WTC11 (cell line): ENCODE results near the gene ZNF550. TPM values are rescaled to one million over a fixed set of nuclear protein-coding genes. Genes with fewer than 3 reads are reported as not detected.
A peak's percentile ranks its signal among the peaks of the same experiment; 100 is the strongest.
"Not testable (repeated sequence)": the region's sequence is repeated elsewhere in the genome, so short reads cannot be mapped to it uniquely, and the experiment has no call there.

Experiments
- ATAC-seq: fragments of 200-7000 bp; cut with Tn5 transposase; 2 replicates; pipeline ENCODE4 v1.10.0; 2021; ENCODE audit warnings: mild to moderate bottlenecking, moderate library complexity
- CTCF ChIA-PET: fragments of 300-600 bp; sonication (Branson Sonifier 250); formaldehyde crosslinking; loops from one replicate; lab custom pipeline; 2021; ENCODE audit warnings: antibody characterized with exemption; lab: Charles Lee
- POLR2A ChIA-PET: fragments of 350-600 bp; sonication (Branson Sonifier 250); formaldehyde crosslinking; loops from one replicate; lab custom pipeline; 2021; ENCODE audit warnings: antibody characterized with exemption; lab: Charles Lee
- DNase-seq: peaks from one replicate; pipeline ENCODE4 v3.0.0; 2021; ENCODE audit warnings: low spot score
- H3K27ac Mint-ChIP-seq: 2 replicates; pipeline ENCODE4 v1.8.0; 2021; ENCODE audit warnings: mixed read lengths
- H3K27me3 Mint-ChIP-seq: 2 replicates; pipeline ENCODE4 v1.8.0; 2021; ENCODE audit warnings: low read depth, mild to moderate bottlenecking, moderate library complexity, mixed read lengths
- H3K36me3 Mint-ChIP-seq: 2 replicates; pipeline ENCODE4 v1.8.0; 2021; ENCODE audit warnings: mixed read lengths
- H3K4me1 Mint-ChIP-seq: 2 replicates; pipeline ENCODE4 v1.8.0; 2022; ENCODE audit warnings: mixed read lengths
- H3K4me3 Mint-ChIP-seq: 2 replicates; pipeline ENCODE4 v1.8.0; 2021; ENCODE audit warnings: mild to moderate bottlenecking, moderate library complexity, mixed read lengths
- H3K9me3 Mint-ChIP-seq: 2 replicates; pipeline ENCODE4 v1.8.0; 2021; ENCODE audit warnings: mixed read lengths
- ATF1 ChIP-seq: sonication (generic); formaldehyde crosslinking; IDR thresholded peaks from 2 replicates; pipeline ENCODE4 v1.8.1; 2023; ENCODE audit warnings: mild to moderate bottlenecking, moderate library complexity, missing genetic modification reagents
- CREM ChIP-seq: sonication (generic); formaldehyde crosslinking; IDR thresholded peaks from 2 replicates; pipeline ENCODE4 v1.8.1; 2022; ENCODE audit warnings: mild to moderate bottlenecking, missing genetic modification reagents, moderate library complexity
- ELF4 ChIP-seq: sonication (generic); formaldehyde crosslinking; IDR thresholded peaks from 2 replicates; pipeline ENCODE4 v1.8.1; 2022; ENCODE audit warnings: low read depth, mild to moderate bottlenecking, moderate library complexity, missing genetic modification reagents
- ESRRA ChIP-seq: sonication (generic); formaldehyde crosslinking; IDR thresholded peaks from 2 replicates; pipeline ENCODE4 v1.8.1; 2022; ENCODE audit warnings: mild to moderate bottlenecking, missing genetic modification reagents, borderline replicate concordance
- FOXJ3 ChIP-seq: sonication (generic); formaldehyde crosslinking; IDR thresholded peaks from 2 replicates; pipeline ENCODE4 v1.9.0; 2021; ENCODE audit warnings: missing genetic modification reagents, mild to moderate bottlenecking, borderline replicate concordance
- FOXK1 ChIP-seq: sonication (generic); formaldehyde crosslinking; IDR thresholded peaks from 2 replicates; pipeline ENCODE4 v1.8.0; 2022; ENCODE audit warnings: mild to moderate bottlenecking, moderate library complexity, missing genetic modification reagents
- FOXP1 ChIP-seq: sonication (generic); formaldehyde crosslinking; IDR thresholded peaks from 2 replicates; pipeline ENCODE4 v1.8.0; 2022; ENCODE audit warnings: missing genetic modification reagents, mild to moderate bottlenecking, moderate library complexity, borderline replicate concordance
- IRF2 ChIP-seq: sonication (generic); formaldehyde crosslinking; IDR thresholded peaks from 2 replicates; pipeline ENCODE4 v1.8.0; 2022; ENCODE audit warnings: low read depth, missing genetic modification reagents, borderline replicate concordance
- JAZF1 ChIP-seq: fragments of 250-450 bp; sonication (Bioruptor Pico); IDR thresholded peaks from 2 replicates; pipeline ENCODE4 v1.9.0; 2021; ENCODE audit warnings: moderate library complexity, mild to moderate bottlenecking, inconsistent platforms
- KAT7 ChIP-seq: sonication (generic); formaldehyde crosslinking; IDR thresholded peaks from 2 replicates; pipeline ENCODE4 v1.8.1; 2023; ENCODE audit warnings: missing genetic modification reagents, mild to moderate bottlenecking, borderline replicate concordance
- NFE2L1 ChIP-seq: sonication (generic); formaldehyde crosslinking; IDR thresholded peaks from 2 replicates; pipeline ENCODE4 v1.8.1; 2023; ENCODE audit warnings: missing genetic modification reagents
- NFYB ChIP-seq: sonication (generic); formaldehyde crosslinking; conservative IDR thresholded peaks from 2 replicates; pipeline ENCODE4 v1.8.0; 2022; ENCODE audit warnings: low read depth, missing genetic modification reagents
- PRRX2 ChIP-seq: fragments of 250-450 bp; sonication (Bioruptor Pico); IDR thresholded peaks from 2 replicates; pipeline ENCODE4 v1.8.0; 2021; ENCODE audit warnings: mild to moderate bottlenecking
- RORB ChIP-seq: fragments of 250-450 bp; sonication (Bioruptor Pico); IDR thresholded peaks from 2 replicates; pipeline ENCODE4 v1.9.0; 2021; ENCODE audit warnings: mild to moderate bottlenecking
- SMAD3 ChIP-seq: sonication (generic); formaldehyde crosslinking; IDR thresholded peaks from 2 replicates; pipeline ENCODE4 v1.8.0; 2022; ENCODE audit warnings: missing genetic modification reagents, mild to moderate bottlenecking, borderline replicate concordance
- SP1 ChIP-seq: sonication (generic); formaldehyde crosslinking; conservative IDR thresholded peaks from 2 replicates; pipeline ENCODE4 v1.8.1; 2022; ENCODE audit warnings: missing genetic modification reagents
- TCF7 ChIP-seq: sonication (generic); formaldehyde crosslinking; IDR thresholded peaks from 2 replicates; pipeline ENCODE4 v1.8.0; 2022; ENCODE audit warnings: mild to moderate bottlenecking, low read depth, missing genetic modification reagents, moderate library complexity
- TEAD1 ChIP-seq: sonication (generic); formaldehyde crosslinking; IDR thresholded peaks from 2 replicates; pipeline ENCODE4 v1.8.0; 2022; ENCODE audit warnings: mild to moderate bottlenecking, missing genetic modification reagents
- ZNF219 ChIP-seq: sonication (generic); formaldehyde crosslinking; IDR thresholded peaks from 2 replicates; pipeline ENCODE4 v1.8.0; 2023; ENCODE audit warnings: missing genetic modification reagents, mild to moderate bottlenecking, borderline replicate concordance
- ZNF263 ChIP-seq: sonication (generic); formaldehyde crosslinking; IDR thresholded peaks from 2 replicates; pipeline ENCODE4 v1.8.1; 2022; ENCODE audit warnings: low read depth, mild to moderate bottlenecking, moderate library complexity, missing genetic modification reagents
- ZNF423 ChIP-seq: fragments of 250-450 bp; sonication (Bioruptor Pico); IDR thresholded peaks from 2 replicates; pipeline ENCODE4 v2.1.2; 2022; ENCODE audit warnings: mild to moderate bottlenecking, moderate library complexity
- total RNA-seq: library from RNA; stranded (reverse); gene quantifications from 3 replicates; pipeline ENCODE4 v1.2.3, GENCODE V29; 2021
- TF ChIP-seq, protein P1 (sequence below): fragments of 250-450 bp; sonication (Bioruptor Pico); IDR thresholded peaks from 2 replicates; pipeline ENCODE4 v1.9.0; 2021; ENCODE audit warnings: moderate library complexity, mild to moderate bottlenecking, inconsistent platforms, borderline replicate concordance
- TF ChIP-seq, protein P2 (sequence below): sonication (generic); formaldehyde crosslinking; IDR thresholded peaks from 2 replicates; pipeline ENCODE4 v1.8.1; 2022; ENCODE audit warnings: mild to moderate bottlenecking, missing genetic modification reagents, moderate library complexity, borderline replicate concordance
- TF ChIP-seq, protein P3 (sequence below): sonication (generic); formaldehyde crosslinking; IDR thresholded peaks from 2 replicates; pipeline ENCODE4 v1.8.1; 2022; ENCODE audit warnings: low read depth, missing genetic modification reagents, borderline replicate concordance
- TF ChIP-seq, protein P4 (sequence below): fragments of 250-450 bp; sonication (Bioruptor Pico); IDR thresholded peaks from 2 replicates; pipeline ENCODE4 v1.9.0; 2021; ENCODE audit warnings: mild to moderate bottlenecking, borderline replicate concordance

Gene ZNF550
- total RNA-seq, 1 experiment from 2014 or later: 17.5 TPM

DNA sequence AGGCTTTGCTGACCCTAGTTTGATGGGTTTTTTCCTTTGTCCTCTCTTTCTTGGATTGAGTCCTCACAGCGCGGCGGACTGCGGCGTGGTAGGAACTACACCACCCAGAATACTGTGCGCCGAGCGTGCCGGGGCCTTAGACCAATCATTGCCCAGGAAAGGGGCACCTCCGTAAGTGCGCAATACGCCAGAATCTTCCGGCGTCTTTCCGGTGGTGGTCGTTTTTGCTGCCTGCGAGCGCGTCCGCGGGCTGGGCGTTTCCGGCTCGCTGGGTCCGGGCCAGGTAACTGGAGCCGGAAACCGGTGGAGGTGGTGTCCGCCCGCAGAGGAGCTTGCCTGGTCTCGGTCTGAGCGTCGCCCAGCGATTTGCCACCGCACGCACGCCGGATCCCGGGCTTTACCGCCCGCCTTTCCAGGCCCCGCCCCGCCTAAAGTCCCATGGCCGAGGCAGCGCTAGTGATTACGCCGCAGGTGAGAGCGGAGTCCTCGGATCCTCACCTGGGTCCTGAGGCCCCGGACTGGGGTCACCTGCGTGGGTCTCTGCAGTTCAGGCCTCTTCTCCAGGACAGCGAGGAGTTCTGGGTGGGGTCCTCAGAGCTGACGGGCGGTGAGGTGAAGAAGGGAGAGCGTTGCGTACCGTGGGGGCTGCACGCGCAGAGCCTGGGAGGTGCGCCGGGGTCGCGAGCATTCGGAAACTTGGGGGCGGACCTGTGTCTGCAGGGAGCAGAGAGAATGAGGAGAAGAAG is 32.4 kb downstream of the ZNF550 start, which contains the start of gene ZNF549 (continued):
- TF ChIP-seq, protein P1, sequence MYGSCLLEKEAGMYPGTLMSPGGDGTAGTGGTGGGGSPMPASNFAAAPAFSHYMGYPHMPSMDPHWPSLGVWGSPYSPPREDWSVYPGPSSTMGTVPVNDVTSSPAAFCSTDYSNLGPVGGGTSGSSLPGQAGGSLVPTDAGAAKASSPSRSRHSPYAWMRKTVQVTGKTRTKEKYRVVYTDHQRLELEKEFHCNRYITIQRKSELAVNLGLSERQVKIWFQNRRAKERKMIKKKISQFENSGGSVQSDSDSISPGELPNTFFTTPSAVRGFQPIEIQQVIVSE (CRISPR knock-in tag): no peak
- no peak for TF ChIP-seq FOXJ3 (CRISPR knock-in tag)
- 0 out of 2 replicates have a peak, but pooled peaks have one; percentile 54 for TF ChIP-seq KAT7 (CRISPR knock-in tag)
- no peak; the same call in 1 of the 2 replicates for TF ChIP-seq ZNF219 (CRISPR knock-in tag)
- TF ChIP-seq, protein P2, sequence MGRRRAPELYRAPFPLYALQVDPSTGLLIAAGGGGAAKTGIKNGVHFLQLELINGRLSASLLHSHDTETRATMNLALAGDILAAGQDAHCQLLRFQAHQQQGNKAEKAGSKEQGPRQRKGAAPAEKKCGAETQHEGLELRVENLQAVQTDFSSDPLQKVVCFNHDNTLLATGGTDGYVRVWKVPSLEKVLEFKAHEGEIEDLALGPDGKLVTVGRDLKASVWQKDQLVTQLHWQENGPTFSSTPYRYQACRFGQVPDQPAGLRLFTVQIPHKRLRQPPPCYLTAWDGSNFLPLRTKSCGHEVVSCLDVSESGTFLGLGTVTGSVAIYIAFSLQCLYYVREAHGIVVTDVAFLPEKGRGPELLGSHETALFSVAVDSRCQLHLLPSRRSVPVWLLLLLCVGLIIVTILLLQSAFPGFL (CRISPR knock-in tag): 0 out of 2 replicates have a peak, but pooled peaks have one; percentile 28
- TF ChIP-seq ATF1 (CRISPR knock-in tag): no peak
- TF ChIP-seq SMAD3 (CRISPR knock-in tag): no peak
- TF ChIP-seq NFE2L1 (CRISPR knock-in tag): 0 out of 2 replicates have a peak, but pooled peaks have one; percentile 62
- TF ChIP-seq ESRRA: no peak
- TF ChIP-seq, protein P3, sequence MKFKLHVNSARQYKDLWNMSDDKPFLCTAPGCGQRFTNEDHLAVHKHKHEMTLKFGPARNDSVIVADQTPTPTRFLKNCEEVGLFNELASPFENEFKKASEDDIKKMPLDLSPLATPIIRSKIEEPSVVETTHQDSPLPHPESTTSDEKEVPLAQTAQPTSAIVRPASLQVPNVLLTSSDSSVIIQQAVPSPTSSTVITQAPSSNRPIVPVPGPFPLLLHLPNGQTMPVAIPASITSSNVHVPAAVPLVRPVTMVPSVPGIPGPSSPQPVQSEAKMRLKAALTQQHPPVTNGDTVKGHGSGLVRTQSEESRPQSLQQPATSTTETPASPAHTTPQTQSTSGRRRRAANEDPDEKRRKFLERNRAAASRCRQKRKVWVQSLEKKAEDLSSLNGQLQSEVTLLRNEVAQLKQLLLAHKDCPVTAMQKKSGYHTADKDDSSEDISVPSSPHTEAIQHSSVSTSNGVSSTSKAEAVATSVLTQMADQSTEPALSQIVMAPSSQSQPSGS (CRISPR knock-in tag): 0 out of 2 replicates have a peak, but pooled peaks have one; percentile 28
- peak; percentile 66 for TF ChIP-seq FOXK1 (CRISPR knock-in tag)
- peak; percentile 48 for TF ChIP-seq NFYB (CRISPR knock-in tag)
- TF ChIP-seq CREM (CRISPR knock-in tag): peak; percentile 59; the same call in 1 of the 2 replicates
- TF ChIP-seq JAZF1: no peak
- no peak for TF ChIP-seq ZNF263 (CRISPR knock-in tag)
- no peak for TF ChIP-seq ZNF423
- TF ChIP-seq RORB (CRISPR knock-in tag): no peak
- TF ChIP-seq, protein P4, sequence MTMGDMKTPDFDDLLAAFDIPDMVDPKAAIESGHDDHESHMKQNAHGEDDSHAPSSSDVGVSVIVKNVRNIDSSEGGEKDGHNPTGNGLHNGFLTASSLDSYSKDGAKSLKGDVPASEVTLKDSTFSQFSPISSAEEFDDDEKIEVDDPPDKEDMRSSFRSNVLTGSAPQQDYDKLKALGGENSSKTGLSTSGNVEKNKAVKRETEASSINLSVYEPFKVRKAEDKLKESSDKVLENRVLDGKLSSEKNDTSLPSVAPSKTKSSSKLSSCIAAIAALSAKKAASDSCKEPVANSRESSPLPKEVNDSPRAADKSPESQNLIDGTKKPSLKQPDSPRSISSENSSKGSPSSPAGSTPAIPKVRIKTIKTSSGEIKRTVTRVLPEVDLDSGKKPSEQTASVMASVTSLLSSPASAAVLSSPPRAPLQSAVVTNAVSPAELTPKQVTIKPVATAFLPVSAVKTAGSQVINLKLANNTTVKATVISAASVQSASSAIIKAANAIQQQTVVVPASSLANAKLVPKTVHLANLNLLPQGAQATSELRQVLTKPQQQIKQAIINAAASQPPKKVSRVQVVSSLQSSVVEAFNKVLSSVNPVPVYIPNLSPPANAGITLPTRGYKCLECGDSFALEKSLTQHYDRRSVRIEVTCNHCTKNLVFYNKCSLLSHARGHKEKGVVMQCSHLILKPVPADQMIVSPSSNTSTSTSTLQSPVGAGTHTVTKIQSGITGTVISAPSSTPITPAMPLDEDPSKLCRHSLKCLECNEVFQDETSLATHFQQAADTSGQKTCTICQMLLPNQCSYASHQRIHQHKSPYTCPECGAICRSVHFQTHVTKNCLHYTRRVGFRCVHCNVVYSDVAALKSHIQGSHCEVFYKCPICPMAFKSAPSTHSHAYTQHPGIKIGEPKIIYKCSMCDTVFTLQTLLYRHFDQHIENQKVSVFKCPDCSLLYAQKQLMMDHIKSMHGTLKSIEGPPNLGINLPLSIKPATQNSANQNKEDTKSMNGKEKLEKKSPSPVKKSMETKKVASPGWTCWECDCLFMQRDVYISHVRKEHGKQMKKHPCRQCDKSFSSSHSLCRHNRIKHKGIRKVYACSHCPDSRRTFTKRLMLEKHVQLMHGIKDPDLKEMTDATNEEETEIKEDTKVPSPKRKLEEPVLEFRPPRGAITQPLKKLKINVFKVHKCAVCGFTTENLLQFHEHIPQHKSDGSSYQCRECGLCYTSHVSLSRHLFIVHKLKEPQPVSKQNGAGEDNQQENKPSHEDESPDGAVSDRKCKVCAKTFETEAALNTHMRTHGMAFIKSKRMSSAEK: no peak
- TF ChIP-seq PRRX2 (CRISPR knock-in tag): no peak
- peak; percentile 52; the same call in 1 of the 2 replicates for TF ChIP-seq SP1
- peak; percentile 94 for TF ChIP-seq FOXP1 (CRISPR knock-in tag)
- TF ChIP-seq IRF2 (CRISPR knock-in tag): no peak
- TF ChIP-seq TCF7 (CRISPR knock-in tag): 0 out of 2 replicates have a peak, but pooled peaks have one; percentile 69
- TF ChIP-seq ELF4: no peak
- no peak for TF ChIP-seq TEAD1 (CRISPR knock-in tag)

DNA sequence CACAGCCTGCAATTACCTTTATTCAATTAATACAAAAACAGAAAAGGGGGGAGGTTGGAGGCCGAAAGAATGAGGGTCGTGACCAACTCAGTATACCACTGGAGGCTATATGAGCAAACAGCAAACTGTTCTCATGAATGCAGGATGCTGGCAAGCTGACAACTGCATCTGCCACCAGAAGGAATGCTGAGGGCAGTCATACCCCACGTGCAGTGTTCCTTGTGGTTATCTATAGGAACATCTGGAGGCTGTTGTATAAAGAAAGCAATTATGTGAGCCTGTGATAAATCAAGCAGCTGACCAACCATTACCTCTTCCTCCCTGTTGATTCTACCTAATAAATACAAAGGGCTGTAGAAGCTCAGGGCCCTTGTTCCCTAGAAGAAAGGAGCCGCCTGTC is 41.6 kb downstream of the ZNF550 start:
- H3K4me3 Mint-ChIP-seq, H3K27ac Mint-ChIP-seq, H3K4me1 Mint-ChIP-seq, DNase-seq, ATAC-seq, POLR2A ChIA-PET, CTCF ChIA-PET: not testable (repeated sequence)
- H3K36me3 Mint-ChIP-seq: peaks cover 29% of the 10 kb centered on the region
- H3K9me3 Mint-ChIP-seq: peaks cover 49% of the 10 kb centered on the region
- peaks cover 22% of the 10 kb centered on the region for H3K27me3 Mint-ChIP-seq
